Body of pancreas (tissue), 4 donors: ENCODE data around the gene ST8SIA4.

ENCODE experiments used
- POLR2A ChIP-seq, 3 donors: fragments of 450-650 bp; IDR thresholded peaks; one replicate each; pipeline ENCODE4 v1.6.1; 2016; ENCODE audit warnings: antibody characterized with exemption in 3 of 3, mild to moderate bottlenecking in 2 of 3
- TF ChIP-seq, protein P1 (sequence below), 7 experiments: fragments of 450-650 bp in 4 of 7; fragments of 200-600 bp in 3 of 7; sonication (generic) in 3 of 7; IDR thresholded peaks; one replicate each; pipeline ENCODE4 v1.5.1; 2016 to 2019; ENCODE audit warnings: antibody characterized with exemption in 7 of 7

- TF ChIP-seq, protein P1, sequence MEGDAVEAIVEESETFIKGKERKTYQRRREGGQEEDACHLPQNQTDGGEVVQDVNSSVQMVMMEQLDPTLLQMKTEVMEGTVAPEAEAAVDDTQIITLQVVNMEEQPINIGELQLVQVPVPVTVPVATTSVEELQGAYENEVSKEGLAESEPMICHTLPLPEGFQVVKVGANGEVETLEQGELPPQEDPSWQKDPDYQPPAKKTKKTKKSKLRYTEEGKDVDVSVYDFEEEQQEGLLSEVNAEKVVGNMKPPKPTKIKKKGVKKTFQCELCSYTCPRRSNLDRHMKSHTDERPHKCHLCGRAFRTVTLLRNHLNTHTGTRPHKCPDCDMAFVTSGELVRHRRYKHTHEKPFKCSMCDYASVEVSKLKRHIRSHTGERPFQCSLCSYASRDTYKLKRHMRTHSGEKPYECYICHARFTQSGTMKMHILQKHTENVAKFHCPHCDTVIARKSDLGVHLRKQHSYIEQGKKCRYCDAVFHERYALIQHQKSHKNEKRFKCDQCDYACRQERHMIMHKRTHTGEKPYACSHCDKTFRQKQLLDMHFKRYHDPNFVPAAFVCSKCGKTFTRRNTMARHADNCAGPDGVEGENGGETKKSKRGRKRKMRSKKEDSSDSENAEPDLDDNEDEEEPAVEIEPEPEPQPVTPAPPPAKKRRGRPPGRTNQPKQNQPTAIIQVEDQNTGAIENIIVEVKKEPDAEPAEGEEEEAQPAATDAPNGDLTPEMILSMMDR (IDR thresholded peaks at IDR 0.05), result no peak
- no peak for TF ChIP-seq POLR2A (IDR thresholded peaks at IDR 0.05)
Observed at GRCh38 chr5:100789694-100790093, 113.4 kb downstream of the ST8SIA4 start.
